ENCODE results near the gene MPND. TPM values are rescaled to one million over a fixed set of nuclear protein-coding genes. Genes with fewer than 3 reads are reported as not detected.

MPND gene
- total and polyA plus RNA-seq, 2 of the 13 experiments (the other 11 are each of a cell fraction or from before 2014, with no cell fraction given): 10.8 to 15.8 TPM

- TF ChIP-seq ZNF609 (CRISPR knock-in tag; IDR thresholded peaks at IDR 0.05; ENCODE audit: borderline replicate concordance): peak; percentile 63; the same call in 1 of the 2 replicates
- 0 out of 2 replicates have a peak, but pooled peaks have one; percentile 17 for TF ChIP-seq RBFOX2 (IDR thresholded peaks at IDR 0.05; ENCODE audit: low read depth, low read length)
- TF ChIP-seq MXD1 (CRISPR knock-in tag; IDR thresholded peaks at IDR 0.05): peak; percentile 40; the same call in 1 of the 2 replicates
- no peak; the same call in 1 of the 2 replicates for TF ChIP-seq ZNF556 (CRISPR knock-in tag; IDR thresholded peaks at IDR 0.05; ENCODE audit: borderline replicate concordance)
- TF ChIP-seq TOPORS (CRISPR knock-in tag; IDR thresholded peaks at IDR 0.05): no peak
- peak; percentile 64; the same call in 1 of the 2 replicates for TF ChIP-seq ZZZ3 (CRISPR knock-in tag; IDR thresholded peaks at IDR 0.05; ENCODE audit: borderline replicate concordance)
- peak; percentile 30; the same call in 1 of the 2 replicates for TF ChIP-seq ESRRA (CRISPR knock-in tag; IDR thresholded peaks at IDR 0.05; ENCODE audit: low read depth)
- no peak for TF ChIP-seq SP140L (CRISPR knock-in tag; IDR thresholded peaks at IDR 0.05; ENCODE audit: borderline replicate concordance)
- TF ChIP-seq ZNF318 (CRISPR knock-in tag; IDR thresholded peaks at IDR 0.05): no peak
- peak; percentile 90 for TF ChIP-seq TFE3 (CRISPR knock-in tag; IDR thresholded peaks at IDR 0.05)
- peak; percentile 98 for TF ChIP-seq HNF4A (CRISPR knock-in tag; IDR thresholded peaks at IDR 0.05)
- TF ChIP-seq FOXJ3 (CRISPR knock-in tag; IDR thresholded peaks at IDR 0.05; ENCODE audit: borderline replicate concordance): peak; percentile 73
- TF ChIP-seq TP53 (CRISPR knock-in tag; conservative IDR thresholded peaks at IDR 0.05): no peak
These were observed 47.4 kb downstream of the MPND start (continued) for GRCh38 chr19:4390567-4391305.

Measured in HepG2 (cell line).